GM12878 (cell line): Measurements from ENCODE around the gene SERPINB6. TPM values are rescaled to one million over a fixed set of nuclear protein-coding genes. Genes with fewer than 3 reads are reported as not detected.

Experiments
- ATAC-seq: fragments of 200-7000 bp; cut with Tn5 transposase; 3 replicates; pipeline ENCODE4 v1.9.1; 2020; ENCODE audit warnings: mild to moderate bottlenecking, moderate library complexity
- BruUV-seq: library from RNA; stranded (reverse); fragments of 400-500 nt; replicated peaks from 2 replicates; lab custom pipeline; 2021; lab: Mats Ljungman, UMichigan
- CTCF ChIA-PET: fragments of 300-600 bp; sonication (Branson Sonifier 250); formaldehyde crosslinking; extraction: SDS; loops from one replicate; lab custom pipeline; 2021; ENCODE audit warnings: inconsistent platforms; lab: Yijun Ruan, JAX
- POLR2A ChIA-PET: fragments of 350-600 bp; formaldehyde crosslinking; extraction: SDS; loops from one replicate; lab custom pipeline; 2021; ENCODE audit warnings: inconsistent platforms; lab: Charles Lee
- RAD21 ChIA-PET: fragments of 300-600 bp; sonication (Branson Sonifier 250); formaldehyde crosslinking; loops from one replicate; lab custom pipeline; 2023; ENCODE audit warnings: antibody characterized with exemption; ENCODE audit not compliant: unreplicated experiment; lab: Charles Lee
- SMC1A ChIA-PET: fragments of 300-600 bp; sonication (Branson Sonifier 250); formaldehyde crosslinking; loops from one replicate; lab custom pipeline; 2023; ENCODE audit not compliant: unreplicated experiment, uncharacterized antibody; lab: Charles Lee
- DNase-seq: peaks from one replicate; pipeline ENCODE4 v3.0.0-alpha.2; 2011; ENCODE audit warnings: low read depth, low spot score
- FAIRE-seq: peaks from 3 replicates; lab custom pipeline; 2011; peaks lifted over from hg19 to GRCh38; lab: Jason Lieb, UNC
- H2AFZ ChIP-seq: 2 replicates; pipeline ENCODE4 v1.6.0; 2011; ENCODE audit warnings: low read depth, low read length, control low read depth; ENCODE audit not compliant: control insufficient read depth
- H3K27ac ChIP-seq: 2 replicates; pipeline ENCODE4 v1.5.1; 2011; ENCODE audit warnings: control low read depth; ENCODE audit not compliant: control insufficient read depth, insufficient read depth
- H3K27me3 ChIP-seq, 2 experiments: replicated peaks in 1 of 2; 2 replicates each; pipeline versions ENCODE4 v1.6.0 to v1.6.1; 2011; ENCODE audit warnings: low read length in 1 of 2; ENCODE audit not compliant: control insufficient read depth in 2 of 2, insufficient read depth in 2 of 2
- H3K36me3 ChIP-seq, 2 experiments: 2 replicates each; pipeline ENCODE4 v1.5.1; 2011; ENCODE audit warnings: low read length in 1 of 2; ENCODE audit not compliant: control insufficient read depth in 2 of 2, insufficient read depth in 2 of 2
- H3K4me1 ChIP-seq: 2 replicates; pipeline ENCODE4 v1.6.1; 2011; ENCODE audit warnings: mild to moderate bottlenecking, low read length, moderate library complexity, mixed read lengths; ENCODE audit not compliant: control insufficient read depth, insufficient read depth
- H3K4me2 ChIP-seq: 2 replicates; pipeline ENCODE4 v1.6.0; 2011; ENCODE audit warnings: control low read depth; ENCODE audit not compliant: control insufficient read depth, insufficient read depth
- H3K4me3 ChIP-seq: fragments of 200-600 bp; sonication (generic); 2 replicates; pipeline ENCODE4 v1.5.1; 2016
- H3K79me2 ChIP-seq: 2 replicates; pipeline ENCODE4 v1.6.0; 2011; ENCODE audit warnings: low read length; ENCODE audit not compliant: control insufficient read depth, insufficient read depth
- H3K9ac ChIP-seq: 2 replicates; pipeline ENCODE4 v1.8.0; 2011; ENCODE audit warnings: low read length, control low read depth, mixed read lengths; ENCODE audit not compliant: control insufficient read depth, insufficient read depth
- H3K9me3 ChIP-seq: replicated peaks from 3 replicates; pipeline ENCODE4 v1.5.1; 2011; ENCODE audit warnings: mild to moderate bottlenecking, low read length; ENCODE audit not compliant: control insufficient read depth, insufficient read depth
- H4K20me1 ChIP-seq: 2 replicates; pipeline ENCODE4 v1.6.0; 2011; ENCODE audit not compliant: control insufficient read depth, insufficient read depth
- HDGF ChIP-seq: fragments of 450-650 bp; IDR thresholded peaks from 2 replicates; pipeline ENCODE4 v1.6.1; 2016; ENCODE audit warnings: antibody characterized with exemption
- KDM1A ChIP-seq: fragments of 200-600 bp; sonication (generic); IDR thresholded peaks from 2 replicates; pipeline ENCODE4 v1.6.1; 2016; ENCODE audit warnings: borderline replicate concordance
- POU2F2 ChIP-seq: IDR thresholded peaks from 3 replicates; pipeline ENCODE4 v1.6.1; 2011; ENCODE audit warnings: low read depth, mild to moderate bottlenecking, low read length, borderline replicate concordance
- RAD21 ChIP-seq: IDR thresholded peaks from 2 replicates; pipeline ENCODE4 v1.6.1; 2011; ENCODE audit warnings: mild to moderate bottlenecking, low read depth, low read length, moderate library complexity; ENCODE audit not compliant: insufficient read depth
- RFX5 ChIP-seq: IDR thresholded peaks from 2 replicates; pipeline ENCODE4 v1.6.1; 2011; ENCODE audit warnings: low read depth, low read length, improper control_type of control experiment
- WGBS: methylation state at CpG from one replicate; pipeline ENCODE4 v1.1.6; 2016; ENCODE audit warnings: low lambda C conversion rate; ENCODE audit not compliant: insufficient replicate concordance, insufficient coverage; ENCODE audit errors: missing lambda C conversion rate; 5-methylcytosine and 5-hydroxymethylcytosine counted together
- in situ Hi-C: fragments of 300-500 bp; cut with MboI; formaldehyde crosslinking; loops from 9 replicates; pipeline ENCODE4 v1.14.3; 2018; ENCODE audit warnings: mixed read lengths
- intact Hi-C: fragments of 100-400 bp; cut with micrococcal nuclease; formaldehyde crosslinking; loops from one replicate; pipeline ENCODE4 v1.14.2; 2022; ENCODE audit not compliant: unreplicated experiment
- polyA plus RNA-seq, 11 experiments: library from polyadenylated mRNA; depleted of rRNA in 4 of 11; unstranded in 6 of 11; stranded (reverse) in 5 of 11; fragments of >200 nt; fragmentation: Nextera tagmentation in 4 of 11; fragmentation: Illumina TruSeq in 1 of 11; extraction: Ambion mirVana in 4 of 11; extraction: Trizol in 1 of 11; gene quantifications; 1 replicate in 1 of 11; 2 replicates in 10 of 11; pipeline versions ENCODE4 v1.2.1 to v1.2.3, GENCODE V29; 2011 to 2016; ENCODE audit warnings: inconsistent platforms in 2 of 11, missing spikeins in 2 of 11, low read depth in 1 of 11
- total RNA-seq, 4 experiments: library from RNA; depleted of rRNA in 3 of 4; stranded (reverse); fragments of >200 nt in 3 of 4; fragmentation: Illumina TruSeq in 1 of 4; extraction: Trizol in 1 of 4; gene quantifications; 2 replicates each; pipeline versions ENCODE4 v1.2.1 to v1.2.3, GENCODE V29; 2013 to 2021

Gene SERPINB6
- total and polyA plus RNA-seq, 10 of the 15 experiments (the other 5 are each of a cell fraction or from before 2014, with no cell fraction given): 0.37 to 2.2 (median 0.68) TPM; not detected in 1

DNA sequence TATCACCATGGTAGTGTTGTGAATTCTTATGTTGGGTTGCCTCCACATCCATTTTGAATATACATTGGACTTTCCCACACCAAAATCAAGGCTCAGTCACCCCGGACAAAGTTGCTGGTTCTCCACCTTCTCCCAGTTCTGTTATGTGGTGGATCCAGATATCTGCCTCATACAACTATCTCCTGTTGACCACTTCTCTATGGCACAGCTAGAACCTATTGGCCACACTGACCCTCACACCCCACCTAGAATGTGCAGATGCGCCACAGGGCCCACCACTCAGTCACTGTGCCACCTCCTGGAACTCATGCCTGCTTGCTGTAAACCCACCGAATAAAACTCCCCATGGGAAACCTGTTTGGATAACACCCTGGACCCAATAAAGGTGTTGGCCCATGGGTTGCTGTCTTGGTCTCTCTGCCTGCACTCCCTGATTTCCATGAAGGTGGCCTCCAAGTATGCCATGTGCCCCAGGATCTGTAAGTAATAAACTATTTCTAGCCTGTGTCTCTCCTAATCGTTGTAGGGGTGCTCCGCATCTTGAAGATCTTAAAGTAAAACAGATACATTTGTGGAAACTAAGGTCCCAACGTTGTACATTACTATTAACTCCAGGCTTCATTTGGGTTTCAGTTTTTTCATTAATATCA lies 21.1 kb upstream of the SERPINB6 start:
- WGBS: 64% methylated on average over 6 of the region's 6 CpGs

DNA sequence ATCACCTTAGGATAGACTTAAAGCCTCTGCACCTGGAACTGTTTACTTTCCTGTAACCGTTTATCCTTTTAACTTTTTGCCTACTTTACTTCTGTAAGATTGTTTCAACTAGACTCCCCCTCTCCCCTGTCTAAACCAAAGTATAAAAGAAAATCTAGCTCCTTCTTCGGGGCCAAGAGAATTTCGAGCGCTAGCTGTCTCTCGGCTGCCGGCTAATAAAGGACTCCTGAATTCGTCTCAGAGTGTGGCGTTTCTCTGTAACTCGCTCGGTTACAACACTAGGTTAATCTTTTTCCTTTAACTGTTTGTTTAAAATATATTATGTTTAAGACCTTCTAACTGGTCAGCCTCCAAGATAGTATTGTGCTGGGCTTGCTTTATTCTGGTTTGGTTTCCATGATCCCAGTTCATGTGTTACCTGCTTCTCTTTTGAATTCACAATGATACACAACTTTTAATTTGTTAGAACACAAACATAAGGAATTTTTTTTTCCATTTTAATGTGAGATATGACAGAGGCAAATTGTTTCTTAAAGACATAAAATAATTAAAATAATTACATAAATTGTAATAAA lies 19.7 kb upstream of the SERPINB6 start:
- ChIA-PET POLR2A (interaction anchor here (0.5 to 2.5 kb wide), 7 partner anchors 10 to 1031 kb away, joined by 3 to 20 read pairs (median 4); partner anchors contain the start of gene RIPK1), RAD21 (interaction anchor here (1.8 to 5.6 kb wide), 8 partner anchors 8 to 222 kb away, joined by 4 to 46 read pairs (median 10); partner anchors contain the start of genes NQO2 and RIPK1), CTCF (interaction anchor here (1.0 to 6.7 kb wide), 14 partner anchors 10 to 200 kb away, joined by 3 to 62 read pairs (median 10); partner anchors contain the start of genes NQO2, RIPK1 and SERPINB1), SMC1A (interaction anchor here (0.8 to 6.3 kb wide), 10 partner anchors 9 to 200 kb away, joined by 3 to 56 read pairs (median 4); partner anchors contain the start of gene NQO2)
- H3K36me3 ChIP-seq: no peaks in the 10 kb centered on the region
- no peaks in the 10 kb centered on the region for H3K79me2 ChIP-seq
- no peaks in the 10 kb centered on the region for H4K20me1 ChIP-seq
- WGBS: 26% methylated on average over 10 of the region's 10 CpGs
- no peak overlapping the region; the same call in 1 of the 2 replicates for H2AFZ ChIP-seq
- H3K9ac ChIP-seq: no peak overlapping the region
- intact Hi-C loops (no loop called here), in situ Hi-C loops (loop anchor here (5.0 kb wide), 1 partner anchor 256 kb away; no protein-coding TSS in a partner anchor)
- H3K4me2 ChIP-seq: peak overlapping the region; percentile 89
- FAIRE-seq (no peak), DNase-seq (no peak), ATAC-seq (no peak)
- peaks cover 13% of the 10 kb centered on the region for H3K4me1 ChIP-seq
- H3K4me3 ChIP-seq: peak overlapping the region; percentile 71; the same call in 1 of the 2 replicates
- TF ChIP-seq RAD21: no peak
- no peak for TF ChIP-seq RFX5
- H3K27me3 ChIP-seq: peaks cover 0 to 2% of the 10 kb centered on the region in 2 experiments; a peak in 1 of 4 replicates
- no TSS peak for BruUV-seq
- H3K9me3 ChIP-seq: no peaks in the 10 kb centered on the region; the same call in 2 of the 3 replicates
- no peak overlapping the region for H3K27ac ChIP-seq

More for the DNA sequence above, 21.1 kb upstream of the SERPINB6 start:
- in situ Hi-C loops: loop anchor here (5.0 kb wide), 1 partner anchor 255 kb away; no protein-coding TSS in a partner anchor
- Histone ChIP-seq H2AFZ (no peak overlapping the region), H4K20me1 (no peaks in the 10 kb centered on the region), H3K4me2 (no peak overlapping the region), H3K4me1 (peaks cover 13% of the 10 kb centered on the region), H3K36me3 (no peaks in the 10 kb centered on the region), H3K4me3 (no peak overlapping the region), H3K79me2 (no peaks in the 10 kb centered on the region), H3K27ac (no peak overlapping the region), H3K9ac (no peak overlapping the region), H3K9me3 (no peaks in the 10 kb centered on the region; the same call in 2 of the 3 replicates), H3K27me3 (no peaks in the 10 kb centered on the region; a peak in 1 of 4 replicates)
- SMC1A ChIA-PET: interaction anchor here (6.3 kb wide), 1 partner anchor 146 kb away, joined by 56 read pairs; no protein-coding TSS in a partner anchor
- RAD21 ChIA-PET: no interaction called here
- FAIRE-seq (no peak), DNase-seq (no peak), ATAC-seq (no peak)
- intact Hi-C loops: no loop called here
- BruUV-seq: no TSS peak
- CTCF ChIA-PET: interaction anchor here (6.7 kb wide), 1 partner anchor 8 kb away, joined by 54 read pairs; the partner anchor contains the start of gene NQO2
- POLR2A ChIA-PET: no interaction called here
- TF ChIP-seq KDM1A: no peak
- TF ChIP-seq POU2F2: no peak
- TF ChIP-seq HDGF: no peak
